Subcutaneous adipose tissue (tissue), 4 donors: ENCODE measurements around the gene SELENOP. TPM values are rescaled to one million over a fixed set of nuclear protein-coding genes. Genes with fewer than 3 reads are reported as not detected.

Source experiments
- CTCF ChIP-seq: fragments of 450-650 bp; IDR thresholded peaks from one replicate; pipeline ENCODE4 v1.5.1; 2016; ENCODE audit warnings: low read depth, mild to moderate bottlenecking, control low read depth, antibody characterized with exemption, moderate library complexity
- total RNA-seq, 4 donors: library from RNA; depleted of rRNA; stranded (reverse); fragments of >200 nt; gene quantifications; one replicate each; pipeline ENCODE4 v1.1.0, GENCODE V29; 2016

Gene SELENOP
- total RNA-seq, 4 donors from 2014 or later = 602 to 1,986 (median 1,436) TPM

GRCh38 chr5:42784132-42784531 is 27.6 kb downstream of the SELENOP start:
- no peak for TF ChIP-seq CTCF

- TF ChIP-seq CTCF = no peak
Observed at GRCh38 chr5:42781584-42781983, 30.1 kb downstream of the SELENOP start.

- TF ChIP-seq CTCF = no peak
Observed at GRCh38 chr5:42779083-42779482, 32.6 kb downstream of the SELENOP start.

GRCh38 chr5:42772265-42772993 is 39.3 kb downstream of the SELENOP start:
- TF ChIP-seq CTCF = no peak

- TF ChIP-seq CTCF = no peak
Observed at GRCh38 chr5:42770003-42770402, 41.7 kb downstream of the SELENOP start.

- no peak for TF ChIP-seq CTCF
Observed at GRCh38 chr5:42768106-42768504, 43.6 kb downstream of the SELENOP start.

GRCh38 chr5:42767491-42768105 is 44.1 kb downstream of the SELENOP start:
- TF ChIP-seq CTCF = no peak
